Neural progenitor cell (in vitro differentiated cells): ENCODE results near the gene CCDC110. TPM values are rescaled to one million over a fixed set of nuclear protein-coding genes. Genes with fewer than 3 reads are reported as not detected.

ENCODE experiments used
- DNase-seq: peaks from one replicate; pipeline ENCODE4 v3.0.0-alpha.2; 2016; ENCODE audit warnings: low spot score
- H2AFZ ChIP-seq: fragments of 200-600 bp; sonication (generic); replicated peaks from 2 replicates; pipeline ENCODE4 v1.6.1; 2016; ENCODE audit warnings: antibody characterized with exemption
- H3F3A ChIP-seq: fragments of 200-600 bp; sonication (generic); 2 replicates; pipeline ENCODE4 v1.6.1; 2016; ENCODE audit warnings: antibody characterized with exemption, low read depth
- H3K27ac ChIP-seq: fragments of 200-600 bp; sonication (generic); 2 replicates; pipeline ENCODE4 v1.5.1; 2016; ENCODE audit warnings: mild to moderate bottlenecking
- H3K27me3 ChIP-seq: fragments of 200-600 bp; sonication (generic); 2 replicates; pipeline ENCODE4 v1.6.1; 2016; ENCODE audit warnings: mild to moderate bottlenecking, moderate library complexity
- H3K36me3 ChIP-seq: fragments of 200-600 bp; sonication (generic); 2 replicates; pipeline ENCODE4 v1.5.1; 2016
- H3K4me1 ChIP-seq: fragments of 200-600 bp; sonication (generic); 2 replicates; pipeline ENCODE4 v1.6.1; 2016; ENCODE audit warnings: mixed run types
- H3K4me2 ChIP-seq: fragments of 200-600 bp; sonication (generic); 2 replicates; pipeline ENCODE4 v1.6.1; 2016
- H3K4me3 ChIP-seq: fragments of 200-600 bp; sonication (generic); 2 replicates; pipeline ENCODE4 v1.5.1; 2016
- H3K79me2 ChIP-seq: fragments of 200-600 bp; sonication (generic); 2 replicates; pipeline ENCODE4 v1.6.1; 2016; ENCODE audit warnings: low read depth
- H3K9ac ChIP-seq: fragments of 200-600 bp; sonication (generic); 2 replicates; pipeline ENCODE4 v1.6.1; 2016
- H3K9me3 ChIP-seq: fragments of 200-600 bp; sonication (generic); 2 replicates; pipeline ENCODE4 v1.5.1; 2016; ENCODE audit warnings: low read depth
- H4K20me1 ChIP-seq: fragments of 200-600 bp; sonication (generic); 2 replicates; pipeline ENCODE4 v1.6.1; 2016; ENCODE audit warnings: low read depth
- H3K27ac Mint-ChIP-seq: 3 replicates; pipeline ENCODE4 v1.8.0; 2021; ENCODE audit warnings: mixed read lengths
- H3K27me3 Mint-ChIP-seq: 2 replicates; pipeline ENCODE4 v1.8.0; 2022; ENCODE audit warnings: low read depth, mild to moderate bottlenecking, inconsistent platforms, moderate library complexity, mixed read lengths; ENCODE audit not compliant: insufficient read depth
- H3K36me3 Mint-ChIP-seq: 3 replicates; pipeline ENCODE4 v1.8.0; 2021; ENCODE audit warnings: mixed read lengths
- H3K4me1 Mint-ChIP-seq: 3 replicates; pipeline ENCODE4 v1.8.0; 2021; ENCODE audit warnings: mixed read lengths
- H3K4me3 Mint-ChIP-seq: 3 replicates; pipeline ENCODE4 v1.8.0; 2021; ENCODE audit warnings: mild to moderate bottlenecking, moderate library complexity, mixed read lengths
- H3K9me3 Mint-ChIP-seq: 3 replicates; pipeline ENCODE4 v1.8.0; 2020; ENCODE audit warnings: mixed read lengths
- EZH2 ChIP-seq: fragments of 200-600 bp; sonication (generic); IDR thresholded peaks from 2 replicates; pipeline ENCODE4 v1.6.1; 2017; ENCODE audit warnings: antibody characterized with exemption, mild to moderate bottlenecking, moderate library complexity
- EZH2phosphoT487 ChIP-seq: fragments of 200-600 bp; sonication (generic); IDR thresholded peaks from 2 replicates; pipeline ENCODE4 v1.6.1; 2017; ENCODE audit warnings: antibody characterized with exemption
- total RNA-seq: library from RNA; depleted of rRNA; stranded (reverse); fragments of >200 nt; gene quantifications from 2 replicates; pipeline ENCODE4 v1.2.3, GENCODE V29; 2015; ENCODE audit warnings: low replicate concordance
- TF ChIP-seq, protein P1 (sequence below): fragments of 200-600 bp; sonication (generic); IDR thresholded peaks from 2 replicates; pipeline ENCODE4 v1.5.1; 2017; ENCODE audit warnings: antibody characterized with exemption, mild to moderate bottlenecking

The CCDC110 gene
- total RNA-seq, 1 donor from 2014 or later, result 2.0 TPM

DNA sequence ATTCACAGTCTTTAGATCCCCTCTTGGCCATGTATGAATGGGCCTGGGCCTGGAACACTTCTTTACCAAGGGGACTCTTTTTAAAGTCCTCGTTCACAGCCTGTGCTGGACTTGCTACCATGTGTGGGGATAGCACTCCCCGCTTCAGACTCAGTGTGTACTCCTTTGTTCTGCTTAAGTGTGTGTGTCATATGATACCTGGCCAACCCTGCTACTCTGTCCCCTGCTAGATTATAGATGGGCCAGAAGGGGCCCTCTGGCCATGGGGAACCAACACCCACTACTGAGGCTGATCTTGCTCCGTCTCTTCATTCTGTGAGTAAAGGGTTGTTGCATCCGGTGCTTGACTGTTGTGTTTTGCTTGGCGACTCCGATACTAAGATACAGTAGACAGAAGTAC lies 8.0 kb downstream of the CCDC110 start:
- H3K27me3 Mint-ChIP-seq, result peaks cover 3% of the 10 kb centered on the region
- H3K36me3 Mint-ChIP-seq, result no peaks in the 10 kb centered on the region
- no peak overlapping the region for H2AFZ ChIP-seq

GRCh38 chr4:185461565-185461964 lies 10.0 kb downstream of the CCDC110 start:
- no peaks in the 10 kb centered on the region for H3K36me3 Mint-ChIP-seq
- peaks cover 2% of the 10 kb centered on the region for H3K4me1 Mint-ChIP-seq
- no peak overlapping the region for H3K27ac Mint-ChIP-seq
- Histone ChIP-seq H2AFZ (no peak overlapping the region), H3K27ac (no peak overlapping the region), H3K9me3 (no peaks in the 10 kb centered on the region), H3K4me2 (no peak overlapping the region), H3K79me2 (no peaks in the 10 kb centered on the region), H3F3A (no peaks in the 10 kb centered on the region), H3K4me3 (no peak overlapping the region), H4K20me1 (no peaks in the 10 kb centered on the region), H3K9ac (no peak overlapping the region), H3K27me3 (no peaks in the 10 kb centered on the region), H3K4me1 (peaks cover 13% of the 10 kb centered on the region), H3K36me3 (no peaks in the 10 kb centered on the region)
- TF ChIP-seq, protein P1, sequence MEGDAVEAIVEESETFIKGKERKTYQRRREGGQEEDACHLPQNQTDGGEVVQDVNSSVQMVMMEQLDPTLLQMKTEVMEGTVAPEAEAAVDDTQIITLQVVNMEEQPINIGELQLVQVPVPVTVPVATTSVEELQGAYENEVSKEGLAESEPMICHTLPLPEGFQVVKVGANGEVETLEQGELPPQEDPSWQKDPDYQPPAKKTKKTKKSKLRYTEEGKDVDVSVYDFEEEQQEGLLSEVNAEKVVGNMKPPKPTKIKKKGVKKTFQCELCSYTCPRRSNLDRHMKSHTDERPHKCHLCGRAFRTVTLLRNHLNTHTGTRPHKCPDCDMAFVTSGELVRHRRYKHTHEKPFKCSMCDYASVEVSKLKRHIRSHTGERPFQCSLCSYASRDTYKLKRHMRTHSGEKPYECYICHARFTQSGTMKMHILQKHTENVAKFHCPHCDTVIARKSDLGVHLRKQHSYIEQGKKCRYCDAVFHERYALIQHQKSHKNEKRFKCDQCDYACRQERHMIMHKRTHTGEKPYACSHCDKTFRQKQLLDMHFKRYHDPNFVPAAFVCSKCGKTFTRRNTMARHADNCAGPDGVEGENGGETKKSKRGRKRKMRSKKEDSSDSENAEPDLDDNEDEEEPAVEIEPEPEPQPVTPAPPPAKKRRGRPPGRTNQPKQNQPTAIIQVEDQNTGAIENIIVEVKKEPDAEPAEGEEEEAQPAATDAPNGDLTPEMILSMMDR, result no peak
- TF ChIP-seq EZH2phosphoT487 (no peak), EZH2 (no peak)
- peaks cover 3% of the 10 kb centered on the region for H3K27me3 Mint-ChIP-seq
- H3K9me3 Mint-ChIP-seq, result no peaks in the 10 kb centered on the region
- H3K4me3 Mint-ChIP-seq, result no peak overlapping the region
- no peak for DNase-seq

More for the DNA sequence above, 8.0 kb downstream of the CCDC110 start:
- no peak for DNase-seq
- Histone ChIP-seq H3K4me3 (no peak overlapping the region), H3K4me2 (no peak overlapping the region), H3K36me3 (no peaks in the 10 kb centered on the region), H3K79me2 (no peaks in the 10 kb centered on the region), H3K27ac (no peak overlapping the region), H3K27me3 (no peaks in the 10 kb centered on the region), H3K4me1 (peaks cover 3% of the 10 kb centered on the region), H3K9me3 (no peaks in the 10 kb centered on the region), H4K20me1 (no peaks in the 10 kb centered on the region), H3F3A (no peaks in the 10 kb centered on the region), H3K9ac (no peak overlapping the region)
- TF ChIP-seq EZH2 (no peak), EZH2phosphoT487 (no peak)
- Mint-ChIP-seq H3K9me3 (no peaks in the 10 kb centered on the region), H3K4me3 (no peak overlapping the region), H3K4me1 (peaks cover 2% of the 10 kb centered on the region), H3K27ac (no peak overlapping the region)

DNA sequence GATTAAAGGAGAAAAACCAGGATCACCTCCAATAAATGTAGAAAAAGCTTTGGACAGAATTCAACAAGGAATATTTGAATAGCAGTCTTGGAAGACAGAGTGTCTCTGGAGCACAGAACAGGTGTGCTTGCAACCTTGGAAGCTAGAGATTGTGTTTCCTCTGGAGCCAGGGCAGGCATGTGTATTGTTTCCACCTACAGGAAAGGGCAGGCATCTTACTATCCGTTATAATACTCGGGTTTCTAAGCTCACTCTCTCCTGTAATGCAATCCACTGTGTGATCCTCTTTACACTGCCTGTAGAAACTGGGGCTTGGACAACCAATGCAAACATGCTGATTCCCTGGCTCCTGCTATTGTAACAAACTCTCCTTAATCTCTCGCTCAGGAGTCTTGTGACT lies 14.4 kb downstream of the CCDC110 start:
- Histone ChIP-seq H3K27ac (no peak overlapping the region), H3K27me3 (no peaks in the 10 kb centered on the region), H3K9ac (no peak overlapping the region), H3K36me3 (no peaks in the 10 kb centered on the region), H3K4me2 (peak overlapping the region; percentile 16), H3F3A (no peaks in the 10 kb centered on the region), H4K20me1 (no peaks in the 10 kb centered on the region), H3K9me3 (no peaks in the 10 kb centered on the region), H2AFZ (peak overlapping the region; percentile 52), H3K4me1 (peaks cover 10% of the 10 kb centered on the region), H3K4me3 (no peak overlapping the region), H3K79me2 (no peaks in the 10 kb centered on the region)
- Mint-ChIP-seq H3K27me3 (peaks cover 3% of the 10 kb centered on the region), H3K4me3 (no peak overlapping the region), H3K4me1 (no peaks in the 10 kb centered on the region), H3K27ac (no peak overlapping the region), H3K36me3 (no peaks in the 10 kb centered on the region), H3K9me3 (no peaks in the 10 kb centered on the region)
- TF ChIP-seq EZH2 (no peak), EZH2phosphoT487 (no peak)
- TF ChIP-seq, protein P1, result no peak
- DNase-seq, result peak; percentile 23

GRCh38 chr4:185456131-185456530 lies 15.4 kb downstream of the CCDC110 start:
- Mint-ChIP-seq H3K4me1 (no peaks in the 10 kb centered on the region), H3K4me3 (no peak overlapping the region), H3K27me3 (peaks cover 3% of the 10 kb centered on the region), H3K27ac (no peak overlapping the region), H3K36me3 (no peaks in the 10 kb centered on the region), H3K9me3 (no peaks in the 10 kb centered on the region)
- H3K27ac ChIP-seq, result no peak overlapping the region
- H3K36me3 ChIP-seq, result no peaks in the 10 kb centered on the region
- no peak overlapping the region for H3K4me2 ChIP-seq
- no peaks in the 10 kb centered on the region for H3K9me3 ChIP-seq
- H3F3A ChIP-seq, result no peaks in the 10 kb centered on the region
- peaks cover 10% of the 10 kb centered on the region for H3K4me1 ChIP-seq
- no peaks in the 10 kb centered on the region for H3K79me2 ChIP-seq
- H4K20me1 ChIP-seq, result no peaks in the 10 kb centered on the region
- DNase-seq, result no peak
- no peak overlapping the region for H3K4me3 ChIP-seq
- TF ChIP-seq EZH2phosphoT487 (no peak), EZH2 (no peak)
- TF ChIP-seq, protein P1, result no peak
- no peak overlapping the region for H2AFZ ChIP-seq
- H3K9ac ChIP-seq, result no peak overlapping the region
- no peaks in the 10 kb centered on the region for H3K27me3 ChIP-seq
